ENCODE results near the gene FBN3. TPM values are rescaled to one million over a fixed set of nuclear protein-coding genes. Genes with fewer than 3 reads are reported as not detected.

FBN3 gene
- total RNA-seq, 4 donors from 2014 or later, result 0.06 to 32.8 TPM; not detected in 2

DNA sequence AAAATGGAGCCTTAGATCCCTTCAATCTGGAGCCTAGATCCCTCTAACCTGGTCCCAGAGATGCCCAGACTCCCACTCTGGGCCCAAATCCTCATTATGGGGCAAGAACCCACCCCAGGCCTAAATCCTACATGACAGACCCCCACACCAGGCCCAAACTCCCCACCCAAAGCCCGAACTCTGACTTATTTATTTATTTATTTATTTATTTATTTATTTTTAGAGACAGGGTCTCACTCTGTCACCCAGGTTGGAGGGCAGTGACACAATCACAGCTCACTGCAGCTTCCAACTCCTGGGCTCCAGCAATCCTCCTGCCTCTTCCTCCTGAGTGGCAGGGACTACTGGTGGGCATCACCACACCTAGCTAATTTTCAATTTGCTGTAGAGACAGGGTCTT is 12.0 kb downstream of the FBN3 start:
- intact Hi-C loops (cut with DNase I; ENCODE audit: low total_unique reads), result no loop called here

DNA sequence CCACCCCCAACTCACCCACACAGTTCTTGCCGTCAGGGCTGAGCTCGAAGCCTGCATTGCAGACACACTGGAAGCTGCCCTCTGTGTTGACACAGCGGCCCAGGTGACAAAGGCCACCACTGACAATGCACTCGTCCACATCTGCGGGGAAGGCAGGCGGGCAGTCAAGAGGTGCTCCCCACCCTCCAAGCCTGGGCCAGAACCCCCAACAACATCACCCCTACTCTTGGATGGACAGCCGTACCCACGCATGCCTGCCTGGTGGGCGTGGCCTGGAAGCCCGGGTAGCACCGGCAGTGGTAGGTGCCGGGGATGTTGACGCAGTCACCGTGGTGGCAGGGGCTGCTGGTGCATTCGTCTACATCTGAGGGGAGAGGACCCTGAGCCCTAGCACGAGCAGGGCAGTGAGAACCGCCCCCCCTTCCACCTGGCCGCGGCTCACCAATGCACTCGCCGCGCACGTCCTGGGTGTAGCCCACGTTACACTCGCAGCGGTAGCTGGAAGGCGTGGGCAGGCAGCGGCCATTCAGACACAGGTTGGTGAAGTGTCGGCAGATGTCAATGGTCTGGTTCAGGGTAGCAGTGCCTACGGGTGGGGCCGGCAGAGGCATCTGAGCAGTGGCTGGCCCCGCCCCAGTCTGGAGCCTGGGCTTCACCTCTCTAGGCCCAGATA is 13.3 kb downstream of the FBN3 start:
- no peak for DNase-seq
- Histone ChIP-seq H3K27me3 (no peaks in the 10 kb centered on the region), H3K9me3 (no peaks in the 10 kb centered on the region), H3K27ac (no peak overlapping the region), H3K36me3 (no peaks in the 10 kb centered on the region), H3K4me1 (no peaks in the 10 kb centered on the region), H3K4me3 (no peak overlapping the region)
- intact Hi-C loops (cut with DNase I; ENCODE audit: low total_unique reads), result no loop called here
- no peak for TF ChIP-seq POLR2A (IDR thresholded peaks at IDR 0.05)
- TF ChIP-seq, protein P1, sequence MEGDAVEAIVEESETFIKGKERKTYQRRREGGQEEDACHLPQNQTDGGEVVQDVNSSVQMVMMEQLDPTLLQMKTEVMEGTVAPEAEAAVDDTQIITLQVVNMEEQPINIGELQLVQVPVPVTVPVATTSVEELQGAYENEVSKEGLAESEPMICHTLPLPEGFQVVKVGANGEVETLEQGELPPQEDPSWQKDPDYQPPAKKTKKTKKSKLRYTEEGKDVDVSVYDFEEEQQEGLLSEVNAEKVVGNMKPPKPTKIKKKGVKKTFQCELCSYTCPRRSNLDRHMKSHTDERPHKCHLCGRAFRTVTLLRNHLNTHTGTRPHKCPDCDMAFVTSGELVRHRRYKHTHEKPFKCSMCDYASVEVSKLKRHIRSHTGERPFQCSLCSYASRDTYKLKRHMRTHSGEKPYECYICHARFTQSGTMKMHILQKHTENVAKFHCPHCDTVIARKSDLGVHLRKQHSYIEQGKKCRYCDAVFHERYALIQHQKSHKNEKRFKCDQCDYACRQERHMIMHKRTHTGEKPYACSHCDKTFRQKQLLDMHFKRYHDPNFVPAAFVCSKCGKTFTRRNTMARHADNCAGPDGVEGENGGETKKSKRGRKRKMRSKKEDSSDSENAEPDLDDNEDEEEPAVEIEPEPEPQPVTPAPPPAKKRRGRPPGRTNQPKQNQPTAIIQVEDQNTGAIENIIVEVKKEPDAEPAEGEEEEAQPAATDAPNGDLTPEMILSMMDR (IDR thresholded peaks at IDR 0.05), result no peak

More for the DNA sequence above, 12.0 kb downstream of the FBN3 start:
- Histone ChIP-seq H3K27ac (no peak overlapping the region), H3K9me3 (no peaks in the 10 kb centered on the region), H3K36me3 (no peaks in the 10 kb centered on the region), H3K27me3 (no peaks in the 10 kb centered on the region), H3K4me1 (no peaks in the 10 kb centered on the region), H3K4me3 (no peak overlapping the region)
- no peak for DNase-seq
- TF ChIP-seq, protein P1 (IDR thresholded peaks at IDR 0.05), result no peak
- no peak for TF ChIP-seq POLR2A (IDR thresholded peaks at IDR 0.05)

GRCh38 chr19:8132858-8133458 is 16.4 kb downstream of the FBN3 start:
- DNase-seq, result no peak
- Histone ChIP-seq H3K4me3 (no peak overlapping the region), H3K9me3 (no peaks in the 10 kb centered on the region), H3K4me1 (no peaks in the 10 kb centered on the region), H3K27me3 (no peaks in the 10 kb centered on the region), H3K27ac (no peak overlapping the region), H3K36me3 (no peaks in the 10 kb centered on the region)
- intact Hi-C loops (cut with DNase I; ENCODE audit: low total_unique reads), result no loop called here
- TF ChIP-seq, protein P1 (IDR thresholded peaks at IDR 0.05), result no peak
- TF ChIP-seq POLR2A (IDR thresholded peaks at IDR 0.05), result no peak

- no peak for DNase-seq
- Histone ChIP-seq H3K27me3 (no peaks in the 10 kb centered on the region), H3K9me3 (no peaks in the 10 kb centered on the region), H3K27ac (no peak overlapping the region), H3K4me3 (no peak overlapping the region), H3K36me3 (no peaks in the 10 kb centered on the region), H3K4me1 (no peaks in the 10 kb centered on the region)
- intact Hi-C loops (cut with DNase I; ENCODE audit: low total_unique reads), result no loop called here
- no peak for TF ChIP-seq POLR2A (IDR thresholded peaks at IDR 0.05)
- TF ChIP-seq, protein P1 (IDR thresholded peaks at IDR 0.05), result no peak
Observed at GRCh38 chr19:8131517-8131916, 17.9 kb downstream of the FBN3 start.

GRCh38 chr19:8129061-8129618 is 20.3 kb downstream of the FBN3 start:
- no peak overlapping the region for H3K27ac ChIP-seq
- TF ChIP-seq, protein P1 (IDR thresholded peaks at IDR 0.05), result no peak
- TF ChIP-seq POLR2A (IDR thresholded peaks at IDR 0.05), result no peak
- H3K36me3 ChIP-seq, result no peaks in the 10 kb centered on the region
- DNase-seq, result no peak
- H3K9me3 ChIP-seq, result no peaks in the 10 kb centered on the region
- H3K4me1 ChIP-seq, result no peaks in the 10 kb centered on the region
- no peak overlapping the region for H3K4me3 ChIP-seq
- intact Hi-C loops (cut with DNase I; ENCODE audit: low total_unique reads), result no loop called here
- no peaks in the 10 kb centered on the region for H3K27me3 ChIP-seq
